A549 treated with AZD9567 at 1 μM for 4 hours (cell line): Measurements from ENCODE around the gene ZNF708. TPM values are rescaled to one million over a fixed set of nuclear protein-coding genes. Genes with fewer than 3 reads are reported as not detected.

ENCODE experiments used
- total RNA-seq: library from RNA; stranded (reverse); fragments of 200-300 nt; extraction: Qiagen RNA extraction; gene quantifications from 5 replicates; pipeline ENCODE4 v1.2.3, GENCODE V29; 2022; ENCODE audit not compliant: insufficient read depth

The ZNF708 gene
- 0.79 to 1.2 TPM (median 0.96 TPM) in 5 replicates for total RNA-seq

GRCh38 chr19:21328885-21329605 is at the start of gene ZNF708:
ZNF708 (minus strand) TSS chr19:21329410; CDS start chr19:21329212, 198 bp downstream.

GRCh38 chr19:21358768-21359451 is 29.7 kb upstream of the ZNF708 start, which contains the start of gene ZNF738:
ZNF738 (plus strand) TSS chr19:21359000; CDS start chr19:21359141, 141 bp downstream.

Other genes with a start within 250 kb of the ZNF708 start
- gene ZNF714, start 247.2 kb downstream of the ZNF708 start, total RNA-seq, result 2.9 to 5.0 TPM (median 3.7 TPM) in 5 replicates
- gene ZNF431, start 187.4 kb downstream of the ZNF708 start, total RNA-seq, result 3.1 to 5.3 TPM (median 4.5 TPM) in 5 replicates
- gene ZNF738, start 29.6 kb upstream of the ZNF708 start, total RNA-seq, result 0.65 to 1.2 TPM (median 0.97 TPM) in 4 of 5 replicates, not detected in the other
- 0.02 to 0.14 TPM (median 0.06 TPM) in 4 of 5 replicates, not detected in the other for gene ZNF493, start 67.7 kb upstream of the ZNF708 start, total RNA-seq
- gene ZNF429, start 176.2 kb upstream of the ZNF708 start, total RNA-seq, result not detected in 5 replicates